ENCODE measurements around the gene CES2. TPM values are rescaled to one million over a fixed set of nuclear protein-coding genes. Genes with fewer than 3 reads are reported as not detected.
A peak's percentile ranks its signal among the peaks of the same experiment; 100 is the strongest.

Gene CES2
- total and polyA plus RNA-seq, 2 of the 8 experiments (the other 6 are each of a cell fraction or from before 2014, with no cell fraction given) = 8.6 to 14.7 TPM

DNA sequence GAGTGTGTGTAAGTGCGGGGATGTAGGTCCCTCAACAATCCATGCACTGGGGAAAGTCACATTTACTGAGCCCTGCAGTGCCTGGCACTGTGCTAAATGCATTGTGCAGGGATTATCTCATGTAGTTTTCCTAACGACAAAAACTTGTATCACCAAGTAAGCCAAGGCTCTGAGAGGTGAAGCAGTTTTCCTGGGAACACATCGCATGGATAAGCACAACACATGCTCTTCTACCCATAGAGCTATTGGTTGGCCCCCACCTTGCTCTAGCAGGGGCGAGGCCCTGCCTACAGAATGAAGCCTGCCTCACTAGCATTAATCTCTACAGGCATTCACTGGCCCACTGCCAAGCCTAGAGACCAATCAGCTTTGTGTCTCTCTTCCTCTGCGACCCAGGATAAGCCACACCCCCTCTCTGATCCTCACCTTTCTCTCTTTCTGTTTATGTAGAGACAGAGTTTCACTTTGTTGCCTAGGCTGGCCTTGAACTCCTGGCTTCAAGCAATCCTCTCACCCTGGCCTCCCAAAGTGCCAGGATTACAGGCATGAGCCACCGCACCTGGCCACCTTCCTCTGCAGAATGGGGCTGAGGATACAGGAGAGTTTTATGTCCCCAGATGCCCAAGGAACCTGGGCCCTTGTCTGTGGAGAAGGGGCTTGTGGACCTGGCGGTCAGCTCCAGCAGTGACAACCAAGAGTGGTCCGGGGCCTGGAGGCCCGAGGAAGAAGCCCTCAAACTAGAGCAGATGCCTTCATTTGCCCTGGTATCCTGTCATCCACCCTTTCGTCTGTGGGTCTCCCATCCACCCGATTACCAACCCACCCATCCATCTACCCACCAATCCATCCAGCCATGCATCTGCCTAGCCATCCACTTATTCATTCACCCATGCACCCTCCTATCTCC lies 29.4 kb upstream of the CES2 start:
- Histone ChIP-seq H4K91ac (replicated peaks; ENCODE audit: insufficient read length, low read length) (no peak overlapping the region), H3K79me2 (ENCODE audit: control insufficient read depth in 1 of 2, insufficient read depth in 2 of 2, low read length in 2 of 2) (no peaks in the 10 kb centered on the region), H3K27me3 (replicated peaks in 1 of 4; ENCODE audit: control insufficient read depth in 3 of 4, extremely low read depth in 1 of 4, insufficient read depth in 3 of 4, low read length in 3 of 4) (no peaks in the 10 kb centered on the region; a peak in 1 of 7 replicates), H3K23me2 (ENCODE audit: low read depth, low read length) (no peaks in the 10 kb centered on the region), H3K14ac (ENCODE audit: insufficient read length) (no peak overlapping the region), H3K56ac (replicated peaks; ENCODE audit: insufficient read length, low read depth, low read length) (no peak overlapping the region), H2BK20ac (ENCODE audit: low read length) (no peak overlapping the region), H4K5ac (ENCODE audit: insufficient read length, low read depth, low read length) (no peak overlapping the region), H3K36me3 (ENCODE audit: control insufficient read depth in 2 of 4, insufficient read depth in 4 of 4, low read length in 3 of 4) (no peaks in the 10 kb centered on the region), H2BK15ac (ENCODE audit: low read length) (no peak overlapping the region), H3K4me2 (ENCODE audit: insufficient read depth in 1 of 2, low read depth in 2 of 2, low read length in 2 of 2) (no peak overlapping the region), H2AFZ (ENCODE audit: low read length) (0 out of 2 replicates have a peak overlapping the region, but pooled peaks have one; percentile 27), H2AK5ac (ENCODE audit: low read depth, low read length) (no peak overlapping the region), H3K4me3 (ENCODE audit: extremely low read depth in 1 of 4, insufficient read depth in 2 of 4, low read depth in 3 of 4, low read length in 4 of 4) (no peak overlapping the region), H2BK12ac (ENCODE audit: low read depth, low read length) (no peak overlapping the region), H3K18ac (ENCODE audit: extremely low read depth, low read length) (no peak overlapping the region; the same call in 1 of the 2 replicates), H3K23ac (ENCODE audit: insufficient read length) (no peak overlapping the region), H3K79me1 (ENCODE audit: low read depth, low read length) (no peaks in the 10 kb centered on the region), H3K9ac (replicated peaks in 1 of 4; ENCODE audit: extremely low read depth in 1 of 4, low read depth in 3 of 4, low read length in 3 of 4) (no peak overlapping the region), H2BK120ac (replicated peaks; ENCODE audit: low read depth, low read length) (no peak overlapping the region), H3K9me3 (ENCODE audit: insufficient read depth in 2 of 2, low read depth in 1 of 2, low read length in 1 of 2) (no peaks in the 10 kb centered on the region), H2BK5ac (ENCODE audit: low read depth, low read length) (no peak overlapping the region), H4K20me1 (replicated peaks in 1 of 2; ENCODE audit: control insufficient read depth in 1 of 2, insufficient read depth in 2 of 2, low read length in 2 of 2) (no peaks in the 10 kb centered on the region), H4K8ac (ENCODE audit: extremely low read depth, insufficient read depth, low read length) (no peak overlapping the region), H3K27ac (ENCODE audit: low read depth, low read length) (no peak overlapping the region), H3K4me1 (replicated peaks in 1 of 4; ENCODE audit: control insufficient read depth in 3 of 4, insufficient read depth in 4 of 4, low read length in 3 of 4) (peaks cover 0 to 5% (median 0%) of the 10 kb centered on the region in 4 experiments; a peak in 2 of 7 replicates), H3K4ac (replicated peaks; ENCODE audit: insufficient read length, low read depth, low read length) (no peak overlapping the region)
- ChIA-PET POLR2A (ENCODE audit: partially characterized antibody) (interaction anchor here (0.6 kb wide), 1 partner anchor 254 kb away, joined by 3 read pairs; no protein-coding TSS in a partner anchor), CTCF (ENCODE audit: partially characterized antibody) (interaction anchor here (0.5 to 42.0 kb wide), 7 partner anchors 6 to 222 kb away, joined by 3 to 1009 read pairs (median 4); partner anchors contain the start of genes CDH16, CIAO2B, PDP2 and RRAD)
- WGBS, 2 experiments (ENCODE audit: extremely low coverage in 1 of 2, insufficient coverage in 1 of 2, insufficient read length in 1 of 2, insufficient replicate concordance in 2 of 2, low coverage in 1 of 2, low lambda C conversion rate in 2 of 2, missing lambda C conversion rate in 1 of 2) = 75% methylated on average over 11 of the region's 11 CpGs; no CpG with 5 or more reads in 1 of the 2 experiments
- TF ChIP-seq TEAD4 (IDR thresholded peaks at IDR 0.05; ENCODE audit: low read depth, low read length) (no peak), ASH2L (IDR thresholded peaks at IDR 0.05; ENCODE audit: low read length) (no peak), HDAC6 (IDR thresholded peaks at IDR 0.05; ENCODE audit: low read depth, low read length) (no peak), EGR1 (IDR thresholded peaks at IDR 0.05; ENCODE audit: borderline replicate concordance, low read depth, low read length) (no peak), KDM4A (IDR thresholded peaks at IDR 0.05; ENCODE audit: low read depth, low read length, severe bottlenecking) (no peak)
- TF ChIP-seq, protein P1, sequence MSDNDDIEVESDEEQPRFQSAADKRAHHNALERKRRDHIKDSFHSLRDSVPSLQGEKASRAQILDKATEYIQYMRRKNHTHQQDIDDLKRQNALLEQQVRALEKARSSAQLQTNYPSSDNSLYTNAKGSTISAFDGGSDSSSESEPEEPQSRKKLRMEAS (IDR thresholded peaks at IDR 0.05) = peak; percentile 25; the same call in 1 of the 2 replicates
- FAIRE-seq (peak; percentile 82), DNase-seq (ENCODE audit: low read depth in 1 of 2, low spot score in 2 of 2) (no peak)

Measured in H1 (cell line).